ENCODE measurements around the gene NFATC1.

Gene NFATC1

DNA sequence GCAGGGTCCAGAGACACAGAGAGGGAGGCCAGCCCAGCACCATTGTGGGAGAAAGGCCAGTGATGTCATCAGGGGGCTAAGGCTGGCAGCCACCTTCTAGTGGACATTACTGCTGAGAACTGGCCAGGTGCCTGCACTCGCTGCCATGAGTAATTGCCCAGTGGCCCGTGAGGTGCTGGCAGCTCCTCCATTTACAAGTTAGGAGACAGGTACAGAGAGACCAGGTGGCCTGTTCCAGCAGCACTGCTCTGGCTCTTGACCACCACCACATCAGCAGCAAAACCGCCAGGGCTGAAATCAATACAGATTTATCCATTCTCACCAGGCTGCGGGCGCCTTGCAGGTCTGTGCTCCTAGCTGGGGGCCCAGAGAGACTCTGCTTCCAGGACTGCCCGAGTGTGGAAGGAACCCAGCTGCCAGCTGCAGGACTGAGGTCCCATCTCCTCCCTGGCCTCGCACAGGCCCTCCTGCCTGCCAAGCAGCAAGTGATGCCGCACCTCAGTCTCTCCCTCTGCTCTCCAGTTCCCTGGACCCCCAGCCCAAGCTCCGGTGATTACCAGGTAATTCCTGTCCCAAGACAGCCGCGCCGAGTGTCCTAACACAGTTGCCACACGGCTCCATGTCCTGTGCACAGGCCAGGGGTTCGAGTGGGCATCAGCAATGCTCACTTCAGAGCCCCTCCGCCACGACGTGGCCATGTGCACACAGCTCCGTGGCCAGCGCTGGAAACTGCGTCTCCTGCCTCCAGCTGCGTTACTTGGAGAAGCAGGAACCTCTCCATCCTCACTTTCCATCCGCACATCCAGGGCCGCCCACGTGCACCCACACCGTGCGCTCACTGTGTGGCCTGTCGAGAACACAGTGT is 182.9 kb downstream of the NFATC1 start:
- no peak for TF ChIP-seq TAF1 (IDR thresholded peaks at IDR 0.05; ENCODE audit: borderline replicate concordance, insufficient read depth, low read length)
- TF ChIP-seq FOXP2 (optimal IDR thresholded peaks at IDR 0.05; ENCODE audit: borderline replicate concordance, extremely low read depth, extremely low read length, insufficient read depth) = no peak
- TF ChIP-seq, protein P1, sequence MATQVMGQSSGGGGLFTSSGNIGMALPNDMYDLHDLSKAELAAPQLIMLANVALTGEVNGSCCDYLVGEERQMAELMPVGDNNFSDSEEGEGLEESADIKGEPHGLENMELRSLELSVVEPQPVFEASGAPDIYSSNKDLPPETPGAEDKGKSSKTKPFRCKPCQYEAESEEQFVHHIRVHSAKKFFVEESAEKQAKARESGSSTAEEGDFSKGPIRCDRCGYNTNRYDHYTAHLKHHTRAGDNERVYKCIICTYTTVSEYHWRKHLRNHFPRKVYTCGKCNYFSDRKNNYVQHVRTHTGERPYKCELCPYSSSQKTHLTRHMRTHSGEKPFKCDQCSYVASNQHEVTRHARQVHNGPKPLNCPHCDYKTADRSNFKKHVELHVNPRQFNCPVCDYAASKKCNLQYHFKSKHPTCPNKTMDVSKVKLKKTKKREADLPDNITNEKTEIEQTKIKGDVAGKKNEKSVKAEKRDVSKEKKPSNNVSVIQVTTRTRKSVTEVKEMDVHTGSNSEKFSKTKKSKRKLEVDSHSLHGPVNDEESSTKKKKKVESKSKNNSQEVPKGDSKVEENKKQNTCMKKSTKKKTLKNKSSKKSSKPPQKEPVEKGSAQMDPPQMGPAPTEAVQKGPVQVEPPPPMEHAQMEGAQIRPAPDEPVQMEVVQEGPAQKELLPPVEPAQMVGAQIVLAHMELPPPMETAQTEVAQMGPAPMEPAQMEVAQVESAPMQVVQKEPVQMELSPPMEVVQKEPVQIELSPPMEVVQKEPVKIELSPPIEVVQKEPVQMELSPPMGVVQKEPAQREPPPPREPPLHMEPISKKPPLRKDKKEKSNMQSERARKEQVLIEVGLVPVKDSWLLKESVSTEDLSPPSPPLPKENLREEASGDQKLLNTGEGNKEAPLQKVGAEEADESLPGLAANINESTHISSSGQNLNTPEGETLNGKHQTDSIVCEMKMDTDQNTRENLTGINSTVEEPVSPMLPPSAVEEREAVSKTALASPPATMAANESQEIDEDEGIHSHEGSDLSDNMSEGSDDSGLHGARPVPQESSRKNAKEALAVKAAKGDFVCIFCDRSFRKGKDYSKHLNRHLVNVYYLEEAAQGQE (IDR thresholded peaks at IDR 0.05; ENCODE audit: insufficient read depth in 1 of 2, low read depth in 2 of 2, low read length in 2 of 2) = no peak
- no peak for TF ChIP-seq SIN3A (IDR thresholded peaks at IDR 0.05; ENCODE audit: borderline replicate concordance, insufficient read depth, low read length)
- no peak for TF ChIP-seq POLR2AphosphoS5 (IDR thresholded peaks at IDR 0.05; ENCODE audit: low read depth, low read length)
